HepG2 (cell line): ENCODE measurements around the gene CBLB. TPM values are rescaled to one million over a fixed set of nuclear protein-coding genes. Genes with fewer than 3 reads are reported as not detected.

ENCODE experiments used
- ETV6 ChIP-seq: sonication (generic); formaldehyde crosslinking; conservative IDR thresholded peaks from 2 replicates; pipeline ENCODE4 v1.4.0; 2020; ENCODE audit warnings: missing genetic modification reagents
- FOXJ3 ChIP-seq: sonication (generic); formaldehyde crosslinking; IDR thresholded peaks from 2 replicates; pipeline ENCODE4 v1.4.0; 2020; ENCODE audit warnings: missing genetic modification reagents, mild to moderate bottlenecking, borderline replicate concordance
- GATAD1 ChIP-seq: IDR thresholded peaks from 2 replicates; pipeline ENCODE4 v1.6.1; 2016; ENCODE audit warnings: missing genetic modification reagents, missing compliant biosample characterization
- HHEX ChIP-seq: IDR thresholded peaks from 2 replicates; pipeline ENCODE4 v1.6.1; 2016; ENCODE audit warnings: control low read depth
- MZF1 ChIP-seq: sonication (generic); formaldehyde crosslinking; IDR thresholded peaks from 2 replicates; pipeline ENCODE4 v1.8.1; 2023; ENCODE audit warnings: mild to moderate bottlenecking, missing genetic modification reagents, borderline replicate concordance
- NR2F1 ChIP-seq, 2 experiments: fragments of 450-650 bp in 1 of 2; formaldehyde crosslinking in 1 of 2; IDR thresholded peaks; 2 replicates each; pipeline versions ENCODE4 v1.5.0 to v1.6.1; 2016 to 2020; ENCODE audit warnings: mild to moderate bottlenecking in 1 of 2, missing compliant biosample characterization in 1 of 2, missing genetic modification reagents in 1 of 2, moderate library complexity in 1 of 2
- RAD21 ChIP-seq: fragments of 450-650 bp; formaldehyde crosslinking; IDR thresholded peaks from 2 replicates; pipeline ENCODE4 v1.5.0; 2020; ENCODE audit warnings: mild to moderate bottlenecking
- RARG ChIP-seq: sonication (generic); formaldehyde crosslinking; IDR thresholded peaks from 2 replicates; pipeline ENCODE4 v1.4.0; 2020; ENCODE audit warnings: low read depth, mild to moderate bottlenecking, missing genetic modification reagents
- RBM22 ChIP-seq: fragments of 200-400 bp; formaldehyde crosslinking; optimal IDR thresholded peaks from 2 replicates; pipeline ENCODE3; 2017; ENCODE audit warnings: mild to moderate bottlenecking, low read length, moderate library complexity
- SNAPC5 ChIP-seq: sonication (generic); formaldehyde crosslinking; IDR thresholded peaks from 2 replicates; pipeline ENCODE4 v1.8.1; 2023; ENCODE audit warnings: mild to moderate bottlenecking, missing genetic modification reagents, borderline replicate concordance
- SOX6 ChIP-seq, 2 experiments: fragments of 450-650 bp in 1 of 2; sonication (generic) in 1 of 2; formaldehyde crosslinking in 1 of 2; IDR thresholded peaks; 2 replicates each; pipeline versions ENCODE4 v1.4.0 to v1.6.1; 2017 to 2020; ENCODE audit warnings: antibody characterized with exemption in 1 of 2, mild to moderate bottlenecking in 1 of 2, missing genetic modification reagents in 1 of 2
- ZBTB1 ChIP-seq: sonication (generic); formaldehyde crosslinking; IDR thresholded peaks from 2 replicates; pipeline ENCODE4 v1.4.0; 2020; ENCODE audit warnings: missing genetic modification reagents, borderline replicate concordance
- ZNF10 ChIP-seq: sonication (generic); formaldehyde crosslinking; IDR thresholded peaks from 2 replicates; pipeline ENCODE4 v1.4.0; 2020; ENCODE audit warnings: mild to moderate bottlenecking, low read depth, missing genetic modification reagents, borderline replicate concordance
- ZNF256 ChIP-seq: sonication (generic); formaldehyde crosslinking; conservative IDR thresholded peaks from 2 replicates; pipeline ENCODE4 v1.4.0; 2020; ENCODE audit warnings: missing genetic modification reagents
- ZNF274 ChIP-seq: sonication (generic); formaldehyde crosslinking; IDR thresholded peaks from 2 replicates; pipeline ENCODE4 v1.5.1; 2020; ENCODE audit warnings: mild to moderate bottlenecking, missing genetic modification reagents
- ZNF383 ChIP-seq: sonication (generic); formaldehyde crosslinking; IDR thresholded peaks from 2 replicates; pipeline ENCODE4 v1.4.0; 2020; ENCODE audit warnings: missing genetic modification reagents, mild to moderate bottlenecking, borderline replicate concordance
- ZNF550 ChIP-seq: sonication (generic); formaldehyde crosslinking; IDR thresholded peaks from 2 replicates; pipeline ENCODE4 v1.4.0; 2020; ENCODE audit warnings: mild to moderate bottlenecking, missing genetic modification reagents, borderline replicate concordance
- ZNF616 ChIP-seq: sonication (generic); formaldehyde crosslinking; IDR thresholded peaks from 2 replicates; pipeline ENCODE4 v1.5.0; 2020; ENCODE audit warnings: low read depth, mild to moderate bottlenecking, missing genetic modification reagents
- ZNF678 ChIP-seq: sonication (generic); formaldehyde crosslinking; IDR thresholded peaks from 2 replicates; pipeline ENCODE4 v1.4.0; 2020; ENCODE audit warnings: mild to moderate bottlenecking, missing genetic modification reagents
- ZNF703 ChIP-seq: sonication (generic); formaldehyde crosslinking; IDR thresholded peaks from 2 replicates; pipeline ENCODE4 v1.5.1; 2020; ENCODE audit warnings: missing genetic modification reagents, mild to moderate bottlenecking, moderate library complexity, borderline replicate concordance
- ZNF775 ChIP-seq: sonication (generic); formaldehyde crosslinking; IDR thresholded peaks from 2 replicates; pipeline ENCODE4 v1.4.0; 2020; ENCODE audit warnings: missing genetic modification reagents, mild to moderate bottlenecking, moderate library complexity, borderline replicate concordance
- polyA plus RNA-seq, 8 experiments: library from polyadenylated mRNA; depleted of rRNA in 3 of 8; stranded (reverse) in 7 of 8; unstranded in 1 of 8; fragments of >200 nt; fragmentation: Illumina TruSeq in 4 of 8; extraction: Trizol in 4 of 8; gene quantifications; 2 replicates each; pipeline versions ENCODE4 v1.2.1 to v1.2.3, GENCODE V29; 2011 to 2016; ENCODE audit warnings: low read depth in 4 of 8, missing spikeins in 1 of 8, mixed read lengths in 1 of 8; ENCODE audit not compliant: insufficient read depth in 1 of 8
- total RNA-seq, 5 experiments: library from RNA; depleted of rRNA; stranded (reverse); fragments of >200 nt; fragmentation: Illumina TruSeq; extraction: Trizol; gene quantifications; 2 replicates each; pipeline ENCODE4 v1.2.3, GENCODE V29; 2016; ENCODE audit warnings: low read depth in 1 of 5
- TF ChIP-seq, protein P1 (sequence below), 2 experiments: sonication (generic) in 1 of 2; formaldehyde crosslinking in 1 of 2; IDR thresholded peaks; 2 replicates each; pipeline versions ENCODE4 v1.4.0 to v1.6.1; 2018 to 2020; ENCODE audit warnings: missing genetic modification reagents in 2 of 2, borderline replicate concordance in 1 of 2, low read depth in 1 of 2, mild to moderate bottlenecking in 1 of 2, missing biosample characterization in 1 of 2
- TF ChIP-seq, protein P2 (sequence below): sonication (generic); formaldehyde crosslinking; IDR thresholded peaks from 2 replicates; pipeline ENCODE4 v1.5.1; 2020; ENCODE audit warnings: mild to moderate bottlenecking, moderate library complexity, missing genetic modification reagents
- TF ChIP-seq, protein P3 (sequence below): sonication (generic); formaldehyde crosslinking; IDR thresholded peaks from 2 replicates; pipeline ENCODE4 v1.4.0; 2020; ENCODE audit warnings: missing genetic modification reagents
- TF ChIP-seq, protein P4 (sequence below): IDR thresholded peaks from 2 replicates; pipeline ENCODE4 v1.6.1; 2016; ENCODE audit warnings: low read depth, borderline replicate concordance

CBLB gene
- total and polyA plus RNA-seq, 2 of the 13 experiments (the other 11 are each of a cell fraction or from before 2014, with no cell fraction given) = 9.8 to 16.4 TPM

- no peak for TF ChIP-seq SOX6 (IDR thresholded peaks at IDR 0.05)
- 0 out of 2 replicates have a peak, but pooled peaks have one; percentile 6 for TF ChIP-seq SOX6 (CRISPR knock-in tag; IDR thresholded peaks at IDR 0.05)
- TF ChIP-seq ZNF383 (CRISPR knock-in tag) = no peak
- no peak for TF ChIP-seq ZNF703 (CRISPR knock-in tag)
- TF ChIP-seq, protein P1, sequence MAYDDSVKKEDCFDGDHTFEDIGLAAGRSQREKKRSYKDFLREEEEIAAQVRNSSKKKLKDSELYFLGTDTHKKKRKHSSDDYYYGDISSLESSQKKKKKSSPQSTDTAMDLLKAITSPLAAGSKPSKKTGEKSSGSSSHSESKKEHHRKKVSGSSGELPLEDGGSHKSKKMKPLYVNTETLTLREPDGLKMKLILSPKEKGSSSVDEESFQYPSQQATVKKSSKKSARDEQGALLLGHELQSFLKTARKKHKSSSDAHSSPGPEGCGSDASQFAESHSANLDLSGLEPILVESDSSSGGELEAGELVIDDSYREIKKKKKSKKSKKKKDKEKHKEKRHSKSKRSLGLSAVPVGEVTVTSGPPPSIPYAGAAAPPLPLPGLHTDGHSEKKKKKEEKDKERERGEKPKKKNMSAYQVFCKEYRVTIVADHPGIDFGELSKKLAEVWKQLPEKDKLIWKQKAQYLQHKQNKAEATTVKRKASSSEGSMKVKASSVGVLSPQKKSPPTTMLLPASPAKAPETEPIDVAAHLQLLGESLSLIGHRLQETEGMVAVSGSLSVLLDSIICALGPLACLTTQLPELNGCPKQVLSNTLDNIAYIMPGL (CRISPR knock-in tag; IDR thresholded peaks at IDR 0.05; ENCODE audit: borderline replicate concordance in 1 of 2, low read depth in 1 of 2) = peak; percentile 46 to 60; a peak in 2 of 4 replicates
- no peak for TF ChIP-seq RAD21 (CRISPR knock-in tag)
- TF ChIP-seq SNAPC5 (CRISPR knock-in tag) = no peak
- TF ChIP-seq, protein P2, sequence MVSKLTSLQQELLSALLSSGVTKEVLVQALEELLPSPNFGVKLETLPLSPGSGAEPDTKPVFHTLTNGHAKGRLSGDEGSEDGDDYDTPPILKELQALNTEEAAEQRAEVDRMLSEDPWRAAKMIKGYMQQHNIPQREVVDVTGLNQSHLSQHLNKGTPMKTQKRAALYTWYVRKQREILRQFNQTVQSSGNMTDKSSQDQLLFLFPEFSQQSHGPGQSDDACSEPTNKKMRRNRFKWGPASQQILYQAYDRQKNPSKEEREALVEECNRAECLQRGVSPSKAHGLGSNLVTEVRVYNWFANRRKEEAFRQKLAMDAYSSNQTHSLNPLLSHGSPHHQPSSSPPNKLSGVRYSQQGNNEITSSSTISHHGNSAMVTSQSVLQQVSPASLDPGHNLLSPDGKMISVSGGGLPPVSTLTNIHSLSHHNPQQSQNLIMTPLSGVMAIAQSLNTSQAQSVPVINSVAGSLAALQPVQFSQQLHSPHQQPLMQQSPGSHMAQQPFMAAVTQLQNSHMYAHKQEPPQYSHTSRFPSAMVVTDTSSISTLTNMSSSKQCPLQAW (CRISPR knock-in tag) = no peak
- TF ChIP-seq, protein P3, sequence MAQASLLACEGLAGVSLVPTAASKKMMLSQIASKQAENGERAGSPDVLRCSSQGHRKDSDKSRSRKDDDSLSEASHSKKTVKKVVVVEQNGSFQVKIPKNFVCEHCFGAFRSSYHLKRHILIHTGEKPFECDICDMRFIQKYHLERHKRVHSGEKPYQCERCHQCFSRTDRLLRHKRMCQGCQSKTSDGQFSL (CRISPR knock-in tag) = 0 out of 2 replicates have a peak, but pooled peaks have one; percentile 53
- no peak for TF ChIP-seq ZNF550
- TF ChIP-seq ZNF10 (CRISPR knock-in tag) = no peak
- no peak for TF ChIP-seq RBM22
- TF ChIP-seq ZNF256 (CRISPR knock-in tag) = 0 out of 2 replicates have a peak, but pooled peaks have one; percentile 46
- TF ChIP-seq ETV6 (CRISPR knock-in tag) = no peak
- TF ChIP-seq GATAD1 = peak; percentile 79
- TF ChIP-seq RARG = no peak
- peak in 1 of 2 experiments; percentile 17; a peak in 1 of 4 replicates for TF ChIP-seq NR2F1 (CRISPR knock-in tag; IDR thresholded peaks at IDR 0.05)
- no peak for TF ChIP-seq FOXJ3 (CRISPR knock-in tag)
- TF ChIP-seq MZF1 (CRISPR knock-in tag) = no peak
- TF ChIP-seq ZNF274 (CRISPR knock-in tag) = no peak
- TF ChIP-seq ZBTB1 = no peak
- TF ChIP-seq ZNF775 (CRISPR knock-in tag) = no peak
- TF ChIP-seq, protein P4, sequence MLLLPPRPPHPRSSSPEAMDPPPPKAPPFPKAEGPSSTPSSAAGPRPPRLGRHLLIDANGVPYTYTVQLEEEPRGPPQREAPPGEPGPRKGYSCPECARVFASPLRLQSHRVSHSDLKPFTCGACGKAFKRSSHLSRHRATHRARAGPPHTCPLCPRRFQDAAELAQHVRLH (CRISPR knock-in tag) = peak; percentile 69; the same call in 1 of the 2 replicates
- no peak for TF ChIP-seq HHEX (CRISPR knock-in tag)
- no peak for TF ChIP-seq ZNF678 (CRISPR knock-in tag)
- TF ChIP-seq ZNF616 (CRISPR knock-in tag) = no peak
Observed at GRCh38 chr3:105868742-105869530, at the start of gene CBLB (continued).
